ENCODE measurements around the gene MACROD2.

- TF ChIP-seq CTCF (conservative IDR thresholded peaks at IDR 0.05) (no peak), ZFX (IDR thresholded peaks at IDR 0.05) (no peak)
Measured at GRCh38 chr20:14386726-14387125, 391.4 kb downstream of the MACROD2 start.
